Measurements from ENCODE around the gene TTF2. TPM values are rescaled to one million over a fixed set of nuclear protein-coding genes. Genes with fewer than 3 reads are reported as not detected.

The TTF2 gene
- total and polyA plus RNA-seq, 2 experiments from 2014 or later = 84.7 to 85.4 TPM

GRCh38 chr1:117105722-117106121 lies 45.6 kb downstream of the TTF2 start (continued):
- TF ChIP-seq EZH2phosphoT487 (IDR thresholded peaks at IDR 0.05; ENCODE audit: unreplicated experiment) = no peak
- TF ChIP-seq CREB1 (CRISPR knock-in tag; IDR thresholded peaks at IDR 0.05; ENCODE audit: low read depth) = no peak
- no peak for TF ChIP-seq STAT1 (IDR thresholded peaks at IDR 0.05; ENCODE audit: unreplicated experiment)
- no peak for TF ChIP-seq CTCF (conservative IDR thresholded peaks at IDR 0.05; ENCODE audit: low read depth in 2 of 2)
- TF ChIP-seq JUNB (IDR thresholded peaks at IDR 0.05; ENCODE audit: unreplicated experiment) = no peak
- no peak for TF ChIP-seq POLR2AphosphoS5 (IDR thresholded peaks at IDR 0.05; ENCODE audit: low read depth)

- Mint-ChIP-seq H3K4me1 (peaks cover 3% of the 10 kb centered on the region; the same call in 1 of the 3 replicates), H3K27me3 (ENCODE audit: insufficient read depth, low read depth, poor library complexity) (peaks cover 4% of the 10 kb centered on the region), H3K9me3 (no peaks in the 10 kb centered on the region), H3K27ac (no peak overlapping the region), H3K36me3 (ENCODE audit: low read depth) (peaks cover 68% of the 10 kb centered on the region), H3K4me3 (no peak overlapping the region)
- Histone ChIP-seq H3K4me1 (ENCODE audit: insufficient read depth) (no peaks in the 10 kb centered on the region), H3K36me3 (ENCODE audit: insufficient read depth) (peaks cover 40% of the 10 kb centered on the region), H3K79me2 (replicated peaks; ENCODE audit: insufficient read depth) (no peaks in the 10 kb centered on the region), H3K27me3 (ENCODE audit: insufficient read depth) (no peaks in the 10 kb centered on the region), H3K9me2 (ENCODE audit: insufficient read depth) (no peaks in the 10 kb centered on the region), H3K4me2 (no peak overlapping the region), H2AFZ (no peak overlapping the region), H3K4me3 (no peak overlapping the region), H4K20me1 (replicated peaks; ENCODE audit: insufficient read depth) (no peaks in the 10 kb centered on the region; the same call in 1 of the 2 replicates), H3K27ac (ENCODE audit: low read depth) (no peak overlapping the region), H3F3A (replicated peaks; ENCODE audit: low read depth) (no peaks in the 10 kb centered on the region; the same call in 1 of the 2 replicates)
- TF ChIP-seq ZNF462 (CRISPR knock-in tag; IDR thresholded peaks at IDR 0.05) (no peak), STAT1 (IDR thresholded peaks at IDR 0.05; ENCODE audit: unreplicated experiment) (no peak), EZH2 (IDR thresholded peaks at IDR 0.05; ENCODE audit: low read depth, unreplicated experiment) (no peak), EZH2phosphoT487 (IDR thresholded peaks at IDR 0.05; ENCODE audit: unreplicated experiment) (no peak), CREB1 (CRISPR knock-in tag; IDR thresholded peaks at IDR 0.05; ENCODE audit: low read depth) (no peak)
- DNase-seq (ENCODE audit: low spot score) (no peak), ATAC-seq (no peak)
Measured at GRCh38 chr1:117106478-117106877, 46.4 kb downstream of the TTF2 start.
